Measurements from ENCODE around the gene WNT2.
A peak's percentile ranks its signal among the peaks of the same experiment; 100 is the strongest.
"Not testable (repeated sequence)": the region's sequence is repeated elsewhere in the genome, so short reads cannot be mapped to it uniquely, and the experiment has no call there.

WNT2 gene

GRCh38 chr7:117300506-117300905, 22.4 kb downstream of the WNT2 start:
- not testable (repeated sequence) for DNase-seq

GRCh38 chr7:117297606-117298005, 25.3 kb downstream of the WNT2 start:
- no peak for DNase-seq

GRCh38 chr7:117296066-117296465, 26.8 kb downstream of the WNT2 start:
- DNase-seq, result no peak

- DNase-seq, result no peak
These were observed 37.0 kb downstream of the WNT2 start for GRCh38 chr7:117285826-117286225.

GRCh38 chr7:117284692-117285091, 38.2 kb downstream of the WNT2 start:
- no peak for DNase-seq

GRCh38 chr7:117283779-117284178, 39.1 kb downstream of the WNT2 start:
- no peak for DNase-seq

GRCh38 chr7:117283371-117283770, 39.5 kb downstream of the WNT2 start:
- no peak for DNase-seq

GRCh38 chr7:117282239-117282812, 40.5 kb downstream of the WNT2 start:
- DNase-seq, result no peak

GRCh38 chr7:117281562-117281961, 41.3 kb downstream of the WNT2 start:
- DNase-seq, result no peak

- no peak for DNase-seq
These were observed 42.8 kb downstream of the WNT2 start for GRCh38 chr7:117279931-117280557.

GRCh38 chr7:117279203-117279602, 43.7 kb downstream of the WNT2 start:
- DNase-seq, result no peak

- no peak for DNase-seq
These were observed 44.8 kb downstream of the WNT2 start for GRCh38 chr7:117278040-117278439.

GRCh38 chr7:117277576-117277975, 45.3 kb downstream of the WNT2 start:
- DNase-seq, result no peak

- no peak for DNase-seq
These were observed 47.9 kb downstream of the WNT2 start for GRCh38 chr7:117274951-117275350.

GRCh38 chr7:117273814-117274225, 49.0 kb downstream of the WNT2 start:
- DNase-seq, result peak; percentile 43

- DNase-seq, result no peak
These were observed 49.5 kb downstream of the WNT2 start for GRCh38 chr7:117273325-117273724.

GRCh38 chr7:117272017-117272759, 50.7 kb downstream of the WNT2 start:
- no peak for DNase-seq

- no peak for DNase-seq
These were observed 51.3 kb downstream of the WNT2 start for GRCh38 chr7:117271566-117271965.

GRCh38 chr7:117270371-117270770, 52.5 kb downstream of the WNT2 start:
- DNase-seq, result no peak

GRCh38 chr7:117269886-117270285, 53.0 kb downstream of the WNT2 start:
- DNase-seq, result no peak

GRCh38 chr7:117269417-117269816, 53.4 kb downstream of the WNT2 start:
- DNase-seq, result no peak

- DNase-seq, result no peak
These were observed 58.1 kb downstream of the WNT2 start for GRCh38 chr7:117264716-117265115.

GRCh38 chr7:117262546-117262945, 60.3 kb downstream of the WNT2 start:
- no peak for DNase-seq

- no peak for DNase-seq
These were observed 63.2 kb downstream of the WNT2 start for GRCh38 chr7:117259615-117260014.
